HepG2 (cell line): ENCODE measurements around the gene RPL23. TPM values are rescaled to one million over a fixed set of nuclear protein-coding genes. Genes with fewer than 3 reads are reported as not detected.
A peak's percentile ranks its signal among the peaks of the same experiment; 100 is the strongest.

Experiments used
- CBX5 ChIP-seq: sonication (generic); formaldehyde crosslinking; IDR thresholded peaks from 2 replicates; pipeline ENCODE4 v1.4.0; 2020; ENCODE audit warnings: missing genetic modification reagents, borderline replicate concordance
- CEBPZ ChIP-seq: IDR thresholded peaks from 2 replicates; pipeline ENCODE4 v1.6.1; 2012; ENCODE audit warnings: low read length, improper control_type of control experiment
- CREBL2 ChIP-seq: sonication (generic); formaldehyde crosslinking; IDR thresholded peaks from 2 replicates; pipeline ENCODE4 v1.8.1; 2023; ENCODE audit warnings: missing genetic modification reagents, mild to moderate bottlenecking, borderline replicate concordance
- DMAP1 ChIP-seq: IDR thresholded peaks from 2 replicates; pipeline ENCODE4 v1.6.1; 2016
- ISL2 ChIP-seq: sonication (generic); formaldehyde crosslinking; IDR thresholded peaks from 2 replicates; pipeline ENCODE4 v1.5.0; 2020; ENCODE audit warnings: missing genetic modification reagents
- KAT8 ChIP-seq: IDR thresholded peaks from 2 replicates; pipeline ENCODE4 v1.6.1; 2016; ENCODE audit warnings: missing genetic modification reagents, missing compliant biosample characterization
- KDM6A ChIP-seq: IDR thresholded peaks from 2 replicates; pipeline ENCODE4 v1.6.1; 2016; ENCODE audit warnings: low read depth
- MAFG ChIP-seq: sonication (generic); formaldehyde crosslinking; IDR thresholded peaks from 2 replicates; pipeline ENCODE4 v1.5.1; 2020; ENCODE audit warnings: mild to moderate bottlenecking, missing genetic modification reagents
- NFYB ChIP-seq: sonication (generic); formaldehyde crosslinking; IDR thresholded peaks from 2 replicates; pipeline ENCODE4 v1.4.0; 2020; ENCODE audit warnings: missing genetic modification reagents
- PHF5A ChIP-seq: IDR thresholded peaks from one replicate; pipeline ENCODE4 v1.6.1; 2018; ENCODE audit warnings: low read depth, missing genetic modification reagents; ENCODE audit not compliant: unreplicated experiment
- THAP11 ChIP-seq: IDR thresholded peaks from 2 replicates; pipeline ENCODE4 v1.6.1; 2016; ENCODE audit warnings: missing biosample characterization, missing genetic modification reagents
- ZBTB40 ChIP-seq, 2 experiments: fragments of 450-650 bp in 1 of 2; sonication (generic) in 1 of 2; formaldehyde crosslinking in 1 of 2; IDR thresholded peaks; 2 replicates each; pipeline versions ENCODE4 v1.6.1 to v1.8.0; 2016 to 2022; ENCODE audit warnings: antibody characterized with exemption in 1 of 2, mild to moderate bottlenecking in 1 of 2, missing genetic modification reagents in 1 of 2
- ZNF678 ChIP-seq: sonication (generic); formaldehyde crosslinking; IDR thresholded peaks from 2 replicates; pipeline ENCODE4 v1.4.0; 2020; ENCODE audit warnings: mild to moderate bottlenecking, missing genetic modification reagents
- ZNF703 ChIP-seq: sonication (generic); formaldehyde crosslinking; IDR thresholded peaks from 2 replicates; pipeline ENCODE4 v1.5.1; 2020; ENCODE audit warnings: missing genetic modification reagents, mild to moderate bottlenecking, moderate library complexity, borderline replicate concordance
- ZNF784 ChIP-seq: sonication (generic); formaldehyde crosslinking; IDR thresholded peaks from 2 replicates; pipeline ENCODE4 v1.5.1; 2020; ENCODE audit warnings: missing genetic modification reagents, mild to moderate bottlenecking, borderline replicate concordance
- polyA plus RNA-seq, 8 experiments: library from polyadenylated mRNA; depleted of rRNA in 3 of 8; stranded (reverse) in 7 of 8; unstranded in 1 of 8; fragments of >200 nt; fragmentation: Illumina TruSeq in 4 of 8; extraction: Trizol in 4 of 8; gene quantifications; 2 replicates each; pipeline versions ENCODE4 v1.2.1 to v1.2.3, GENCODE V29; 2011 to 2016; ENCODE audit warnings: low read depth in 4 of 8, missing spikeins in 1 of 8, mixed read lengths in 1 of 8; ENCODE audit not compliant: insufficient read depth in 1 of 8
- total RNA-seq, 5 experiments: library from RNA; depleted of rRNA; stranded (reverse); fragments of >200 nt; fragmentation: Illumina TruSeq; extraction: Trizol; gene quantifications; 2 replicates each; pipeline ENCODE4 v1.2.3, GENCODE V29; 2016; ENCODE audit warnings: low read depth in 1 of 5

Gene RPL23
- total and polyA plus RNA-seq, 2 of the 13 experiments (the other 11 are each of a cell fraction or from before 2014, with no cell fraction given), result 2,790 to 4,860 TPM

GRCh38 chr17:38824899-38825761 is 28.4 kb downstream of the RPL23 start, which contains the start of gene CWC25 (continued):
- TF ChIP-seq ZNF784 (CRISPR knock-in tag) (peak; percentile 99), THAP11 (CRISPR knock-in tag) (peak; percentile 97), ZNF678 (peak; percentile 57; the same call in 1 of the 2 replicates), ISL2 (peak; percentile 75), KAT8 (peak; percentile 100), CREBL2 (CRISPR knock-in tag) (peak; percentile 72; the same call in 1 of the 2 replicates), ZBTB40 (IDR thresholded peaks at IDR 0.05) (peak; percentile 28; the same call in 1 of the 2 replicates), ZBTB40 (CRISPR knock-in tag; IDR thresholded peaks at IDR 0.05) (peak; percentile 63), PHF5A (CRISPR knock-in tag) (peak; percentile 89), CBX5 (CRISPR knock-in tag) (peak; percentile 95; the same call in 1 of the 2 replicates), DMAP1 (CRISPR knock-in tag) (peak; percentile 99), CEBPZ (no peak), MAFG (peak; percentile 79), KDM6A (CRISPR knock-in tag) (0 out of 2 replicates have a peak, but pooled peaks have one; percentile 7), NFYB (CRISPR knock-in tag) (peak; percentile 61), ZNF703 (CRISPR knock-in tag) (peak; percentile 89)
